Nephron (organoid): ENCODE measurements around the gene DUSP15.

ENCODE experiments used
- H3K27ac Mint-ChIP-seq, 3 experiments: 2 replicates each; pipeline ENCODE4 v1.8.0; 2020; ENCODE audit warnings: mixed read lengths in 3 of 3, mild to moderate bottlenecking in 2 of 3, moderate library complexity in 1 of 3
- H3K27me3 Mint-ChIP-seq: 2 replicates; pipeline ENCODE4 v1.8.0; 2021; ENCODE audit warnings: low read depth, mild to moderate bottlenecking, moderate library complexity, mixed read lengths
- H3K36me3 Mint-ChIP-seq: 2 replicates; pipeline ENCODE4 v1.8.0; 2020; ENCODE audit warnings: low read depth, mixed read lengths
- H3K4me1 Mint-ChIP-seq: 2 replicates; pipeline ENCODE4 v1.8.0; 2020; ENCODE audit warnings: mixed read lengths
- H3K4me3 Mint-ChIP-seq, 3 experiments: 2 replicates each; pipeline ENCODE4 v1.8.0; 2020; ENCODE audit warnings: mild to moderate bottlenecking in 3 of 3, mixed read lengths in 3 of 3, moderate library complexity in 2 of 3
- H3K9me3 Mint-ChIP-seq: 2 replicates; pipeline ENCODE4 v1.8.0; 2020; ENCODE audit warnings: mixed read lengths
- CTCF ChIP-seq, 3 experiments: fragments of 200-600 bp; sonication (generic); IDR thresholded peaks; one replicate each; pipeline ENCODE4 v1.5.0; 2021; ENCODE audit warnings: antibody characterized with exemption in 3 of 3; ENCODE audit not compliant: unreplicated experiment in 3 of 3

Gene DUSP15

GRCh38 chr20:31837896-31838397 lies 32.4 kb downstream of the DUSP15 start:
- TF ChIP-seq CTCF (IDR thresholded peaks at IDR 0.05; ENCODE audit: unreplicated experiment in 3 of 3), result no peak
- no peak overlapping the region for H3K27ac Mint-ChIP-seq
- peaks cover 49% of the 10 kb centered on the region for H3K4me1 Mint-ChIP-seq
- H3K4me3 Mint-ChIP-seq, result no peak overlapping the region
- no peaks in the 10 kb centered on the region for H3K36me3 Mint-ChIP-seq
- peaks cover 3% of the 10 kb centered on the region for H3K27me3 Mint-ChIP-seq
- no peaks in the 10 kb centered on the region for H3K9me3 Mint-ChIP-seq

GRCh38 chr20:31836853-31837608 lies 33.3 kb downstream of the DUSP15 start:
- Mint-ChIP-seq H3K9me3 (no peaks in the 10 kb centered on the region), H3K27me3 (peaks cover 3% of the 10 kb centered on the region), H3K4me3 (no peak overlapping the region), H3K4me1 (peaks cover 41% of the 10 kb centered on the region), H3K27ac (peak overlapping the region in 1 of 3 experiments; percentile 88), H3K36me3 (no peaks in the 10 kb centered on the region)
- no peak for TF ChIP-seq CTCF (IDR thresholded peaks at IDR 0.05; ENCODE audit: unreplicated experiment in 3 of 3)

GRCh38 chr20:31835977-31836852 lies 34.1 kb downstream of the DUSP15 start:
- peaks cover 3% of the 10 kb centered on the region for H3K27me3 Mint-ChIP-seq
- H3K4me3 Mint-ChIP-seq, result no peak overlapping the region
- H3K4me1 Mint-ChIP-seq, result peaks cover 35% of the 10 kb centered on the region
- TF ChIP-seq CTCF (IDR thresholded peaks at IDR 0.05; ENCODE audit: unreplicated experiment in 3 of 3), result no peak
- H3K9me3 Mint-ChIP-seq, result no peaks in the 10 kb centered on the region
- H3K36me3 Mint-ChIP-seq, result no peaks in the 10 kb centered on the region
- H3K27ac Mint-ChIP-seq, result peak overlapping the region in 2 of 3 experiments; percentile 33 to 88

GRCh38 chr20:31835554-31835953 lies 34.8 kb downstream of the DUSP15 start:
- no peaks in the 10 kb centered on the region for H3K9me3 Mint-ChIP-seq
- H3K27ac Mint-ChIP-seq, result peak overlapping the region in 2 of 3 experiments; percentile 44 to 88
- H3K27me3 Mint-ChIP-seq, result no peaks in the 10 kb centered on the region
- TF ChIP-seq CTCF (IDR thresholded peaks at IDR 0.05; ENCODE audit: unreplicated experiment in 3 of 3), result no peak
- H3K4me1 Mint-ChIP-seq, result peaks cover 30% of the 10 kb centered on the region
- H3K36me3 Mint-ChIP-seq, result no peaks in the 10 kb centered on the region
- no peak overlapping the region for H3K4me3 Mint-ChIP-seq

- TF ChIP-seq CTCF (IDR thresholded peaks at IDR 0.05; ENCODE audit: unreplicated experiment in 3 of 3), result no peak
- Mint-ChIP-seq H3K4me1 (peaks cover 33% of the 10 kb centered on the region), H3K27me3 (no peaks in the 10 kb centered on the region), H3K36me3 (no peaks in the 10 kb centered on the region), H3K27ac (peak overlapping the region in 2 of 3 experiments; percentile 78 to 89), H3K9me3 (no peaks in the 10 kb centered on the region), H3K4me3 (no peak overlapping the region)
Observed at GRCh38 chr20:31833931-31834521, 36.3 kb downstream of the DUSP15 start.
